Kidney epithelial cell (primary cell): ENCODE measurements around the gene WWC2. TPM values are rescaled to one million over a fixed set of nuclear protein-coding genes. Genes with fewer than 3 reads are reported as not detected.

Source experiments
- DNase-seq: peaks from one replicate; pipeline ENCODE4 v3.0.0-alpha.2; 2010; ENCODE audit warnings: low read depth
- H3K27me3 ChIP-seq: 2 replicates; pipeline ENCODE4 v1.6.0; 2011; ENCODE audit warnings: low read length; ENCODE audit not compliant: control insufficient read depth, insufficient read depth
- H3K36me3 ChIP-seq: 2 replicates; pipeline ENCODE4 v1.5.1; 2011; ENCODE audit warnings: low read length; ENCODE audit not compliant: control insufficient read depth, insufficient read depth
- H3K4me3 ChIP-seq: 2 replicates; pipeline ENCODE4 v1.5.1; 2011; ENCODE audit warnings: low read depth, mild to moderate bottlenecking, control low read depth, low read length
- total RNA-seq: library from RNA; depleted of rRNA; stranded (reverse); fragments of >200 nt; gene quantifications from 2 replicates; pipeline ENCODE4 v1.2.3, GENCODE V29; 2015
- TF ChIP-seq, protein P1 (sequence below): IDR thresholded peaks from 2 replicates; pipeline ENCODE4 v1.5.1; 2011; ENCODE audit warnings: mild to moderate bottlenecking, moderate library complexity, low read length, control low read depth, inconsistent platforms; ENCODE audit not compliant: insufficient read depth, poor library complexity, severe bottlenecking

Gene WWC2
- total RNA-seq, 1 donor from 2014 or later: 29.0 TPM

DNA sequence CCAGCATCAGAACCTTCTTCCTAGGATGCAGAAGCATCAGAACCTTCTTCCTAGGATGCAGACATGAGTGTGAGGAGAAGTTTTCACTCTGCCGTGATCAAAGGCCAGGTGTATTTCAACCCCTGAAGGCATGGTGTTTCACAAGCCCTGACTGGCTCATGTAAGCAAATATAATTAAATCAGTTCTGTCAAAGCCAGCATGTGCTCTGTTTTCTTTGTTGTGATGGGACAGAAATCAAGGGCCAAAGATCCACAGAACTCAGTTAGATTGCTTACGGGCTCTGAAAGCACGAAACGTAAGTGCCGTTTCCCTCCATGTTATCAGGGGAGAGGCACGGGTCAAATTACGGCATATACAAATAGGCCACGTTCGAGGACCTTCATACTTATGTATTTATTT lies 255.2 kb downstream of the WWC2 start:
- no peak for DNase-seq
- H3K36me3 ChIP-seq: no peaks in the 10 kb centered on the region
- TF ChIP-seq, protein P1, sequence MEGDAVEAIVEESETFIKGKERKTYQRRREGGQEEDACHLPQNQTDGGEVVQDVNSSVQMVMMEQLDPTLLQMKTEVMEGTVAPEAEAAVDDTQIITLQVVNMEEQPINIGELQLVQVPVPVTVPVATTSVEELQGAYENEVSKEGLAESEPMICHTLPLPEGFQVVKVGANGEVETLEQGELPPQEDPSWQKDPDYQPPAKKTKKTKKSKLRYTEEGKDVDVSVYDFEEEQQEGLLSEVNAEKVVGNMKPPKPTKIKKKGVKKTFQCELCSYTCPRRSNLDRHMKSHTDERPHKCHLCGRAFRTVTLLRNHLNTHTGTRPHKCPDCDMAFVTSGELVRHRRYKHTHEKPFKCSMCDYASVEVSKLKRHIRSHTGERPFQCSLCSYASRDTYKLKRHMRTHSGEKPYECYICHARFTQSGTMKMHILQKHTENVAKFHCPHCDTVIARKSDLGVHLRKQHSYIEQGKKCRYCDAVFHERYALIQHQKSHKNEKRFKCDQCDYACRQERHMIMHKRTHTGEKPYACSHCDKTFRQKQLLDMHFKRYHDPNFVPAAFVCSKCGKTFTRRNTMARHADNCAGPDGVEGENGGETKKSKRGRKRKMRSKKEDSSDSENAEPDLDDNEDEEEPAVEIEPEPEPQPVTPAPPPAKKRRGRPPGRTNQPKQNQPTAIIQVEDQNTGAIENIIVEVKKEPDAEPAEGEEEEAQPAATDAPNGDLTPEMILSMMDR: no peak
- H3K27me3 ChIP-seq: no peaks in the 10 kb centered on the region
- no peak overlapping the region for H3K4me3 ChIP-seq

DNA sequence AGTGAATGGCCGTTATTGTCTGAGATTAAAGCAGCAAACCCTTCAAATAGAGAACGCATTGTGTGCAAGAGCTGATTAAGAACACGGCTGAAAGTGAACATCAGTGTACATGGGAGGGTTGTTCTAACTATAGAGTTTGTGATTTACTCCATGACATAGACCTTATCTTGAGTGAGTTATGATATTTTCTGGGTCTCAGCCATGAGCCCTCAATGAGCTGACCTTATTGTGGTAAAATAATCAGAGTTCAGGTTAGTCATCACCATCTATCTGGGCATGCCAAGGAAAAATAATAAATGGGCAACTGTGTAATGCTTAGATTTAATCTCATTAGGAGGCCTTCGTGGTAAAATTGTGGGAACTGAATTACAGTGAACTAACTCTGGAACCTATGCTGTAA lies 256.3 kb downstream of the WWC2 start:
- TF ChIP-seq, protein P1: no peak
- Histone ChIP-seq H3K4me3 (no peak overlapping the region), H3K36me3 (no peaks in the 10 kb centered on the region), H3K27me3 (no peaks in the 10 kb centered on the region)
- no peak for DNase-seq

DNA sequence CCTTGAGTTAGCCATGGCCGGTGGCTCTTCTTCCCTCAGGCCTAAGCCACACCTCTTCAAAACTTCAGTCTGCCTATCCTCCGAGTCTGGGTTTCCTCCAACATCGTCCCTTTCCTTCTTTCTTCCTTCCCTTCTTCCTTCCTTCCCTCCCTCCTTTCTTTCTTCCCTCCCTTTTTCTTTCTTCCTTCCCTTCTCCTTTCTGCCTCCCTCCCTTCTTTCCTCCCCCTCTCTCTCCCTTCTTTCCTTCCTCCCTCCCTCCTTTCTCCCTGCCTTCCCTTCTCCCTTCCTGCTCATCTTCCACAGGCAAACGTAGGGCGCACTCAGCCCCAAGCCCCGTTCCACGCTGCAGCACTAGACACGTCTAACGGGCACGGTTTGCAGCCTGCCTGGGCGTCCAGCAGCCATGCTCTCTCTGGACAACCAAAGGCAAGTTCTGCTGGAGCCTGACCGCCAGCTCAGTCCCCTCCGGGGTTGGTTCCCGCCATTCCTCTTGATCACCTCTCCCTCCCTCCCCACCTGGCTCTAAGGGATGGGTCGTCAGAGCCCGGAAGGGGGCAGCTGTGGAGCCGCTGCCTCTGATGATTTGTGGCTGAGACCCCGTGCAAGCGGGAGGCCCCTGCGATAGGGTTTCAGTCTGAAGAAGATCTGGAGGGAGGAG lies 257.2 kb downstream of the WWC2 start:
- DNase-seq: no peak
- no peak overlapping the region for H3K4me3 ChIP-seq
- TF ChIP-seq, protein P1: no peak
- no peaks in the 10 kb centered on the region for H3K27me3 ChIP-seq
- no peaks in the 10 kb centered on the region for H3K36me3 ChIP-seq

DNA sequence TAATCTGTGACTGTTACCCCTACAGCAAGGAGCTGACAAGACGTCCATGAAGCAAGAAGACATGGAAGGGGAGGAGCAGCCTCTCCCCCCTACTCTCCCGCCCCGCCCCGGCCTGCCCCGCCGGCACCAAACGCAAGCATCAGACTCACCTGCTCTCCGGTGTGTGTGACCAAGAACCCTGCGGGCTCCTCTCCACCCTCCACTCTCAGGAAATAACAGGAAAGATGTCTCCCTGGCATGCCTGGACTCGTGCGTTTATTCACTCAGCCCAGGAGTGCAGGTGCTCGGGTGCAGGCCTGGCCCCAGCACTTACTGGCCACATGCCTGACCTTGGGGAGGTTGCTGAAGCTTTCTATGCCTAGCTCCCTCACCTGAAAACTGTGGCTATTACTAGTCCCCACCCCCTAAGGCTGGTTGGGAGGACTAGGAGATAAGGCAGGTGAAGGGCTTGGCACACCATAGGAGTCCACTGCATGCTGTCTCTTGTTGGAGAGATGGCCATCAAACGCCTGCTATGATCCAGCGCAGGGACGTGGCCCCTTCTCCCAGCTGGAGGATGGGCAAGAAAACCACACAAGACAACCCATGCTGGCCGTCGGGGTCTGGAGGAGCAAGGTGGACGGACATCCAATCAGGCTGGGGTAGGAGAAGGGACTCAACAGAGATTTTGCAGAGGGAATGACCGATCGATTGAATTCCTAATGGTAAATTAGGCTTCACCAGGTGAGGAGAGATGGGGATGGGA lies 258.0 kb downstream of the WWC2 start:
- H3K27me3 ChIP-seq: no peaks in the 10 kb centered on the region
- H3K4me3 ChIP-seq: no peak overlapping the region
- TF ChIP-seq, protein P1: no peak
- DNase-seq: no peak
- H3K36me3 ChIP-seq: no peaks in the 10 kb centered on the region

DNA sequence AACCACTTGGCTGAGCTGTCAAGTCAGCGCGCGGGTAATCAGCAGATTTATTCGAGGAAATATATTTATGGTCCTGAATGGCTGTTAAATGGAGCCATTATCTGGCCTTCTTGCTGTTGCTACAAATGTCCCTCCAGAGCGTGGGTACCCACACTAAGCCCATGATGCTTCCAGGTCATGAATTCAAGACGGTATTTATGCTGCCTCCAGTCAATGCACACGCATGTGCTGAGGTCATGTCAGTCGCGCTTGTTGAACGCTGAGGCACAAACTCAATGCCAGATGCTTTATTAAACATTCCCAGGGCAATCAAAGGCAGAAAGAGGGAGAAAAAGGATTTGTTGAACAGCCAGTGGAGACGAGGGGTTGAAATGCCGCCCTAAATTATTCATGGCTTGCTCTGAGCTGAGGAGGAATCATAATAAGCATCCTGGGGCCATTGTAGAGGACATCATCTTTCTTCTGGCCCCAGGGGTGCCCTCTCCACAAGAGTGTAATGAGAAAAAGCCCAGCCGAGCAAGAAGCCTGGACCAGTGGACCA lies 259.2 kb downstream of the WWC2 start:
- H3K4me3 ChIP-seq: no peak overlapping the region
- no peaks in the 10 kb centered on the region for H3K36me3 ChIP-seq
- no peaks in the 10 kb centered on the region for H3K27me3 ChIP-seq
- TF ChIP-seq, protein P1: no peak
- DNase-seq: no peak
